Measurements from ENCODE around the gene HK3. TPM values are rescaled to one million over a fixed set of nuclear protein-coding genes. Genes with fewer than 3 reads are reported as not detected.

HK3 gene
- total and polyA plus RNA-seq, 7 experiments from 2014 or later: 0.27 to 118 (median 2.0) TPM; not detected in 1

DNA sequence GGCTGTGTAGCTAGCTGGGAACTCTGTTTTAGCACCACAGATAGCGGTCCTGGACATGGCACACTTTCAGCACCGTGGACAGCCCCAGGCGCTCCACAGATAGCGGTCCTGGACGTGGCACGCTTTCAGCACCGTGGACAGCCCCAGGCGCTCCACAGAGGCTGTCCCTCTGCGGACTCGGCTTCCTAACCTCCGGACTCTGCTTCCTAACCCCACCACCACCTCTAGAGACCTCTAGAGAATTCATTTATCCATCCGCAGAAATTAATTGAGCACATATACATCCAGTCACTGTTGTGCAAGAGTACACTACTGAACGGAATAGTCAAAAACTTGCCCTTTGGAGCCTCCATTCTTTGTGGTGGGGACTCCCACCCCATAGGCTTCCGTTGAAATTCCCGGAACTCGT, 61.4 kb downstream of the HK3 start:
- no peaks in the 10 kb centered on the region for H3K27me3 ChIP-seq (ENCODE audit: control insufficient read depth in 2 of 2, insufficient read depth in 2 of 2, low read length in 2 of 2)
- DNase-seq (peak; percentile 35 to 81 (median 68)), ATAC-seq (peak; percentile 95)
- intact Hi-C loops (cut with micrococcal nuclease): no loop called here
- Mint-ChIP-seq H3K27me3 (peaks cover 2 to 50% (median 38%) of the 10 kb centered on the region in 5 donors), H3K4me3 (no peak overlapping the region), H3K27ac (no peak overlapping the region), H3K4me1 (no peaks in the 10 kb centered on the region), H3K36me3 (peaks cover 0 to 7% (median 0%) of the 10 kb centered on the region in 5 donors), H3K9me3 (peaks cover 0 to 9% (median 0%) of the 10 kb centered on the region in 11 donors)
- no peaks in the 10 kb centered on the region for H3K36me3 ChIP-seq (ENCODE audit: control insufficient read depth in 2 of 3, insufficient read depth in 3 of 3, low read length in 3 of 3)
- CTCF ChIA-PET: no interaction called here
- H3K9me3 ChIP-seq (ENCODE audit: control insufficient read depth in 2 of 3, low read length in 3 of 3): no peaks in the 10 kb centered on the region
- POLR2A ChIA-PET: no interaction called here
- no peak overlapping the region for H3K27ac ChIP-seq (ENCODE audit: low read depth, low read length)
- no peak overlapping the region for H3K4me3 ChIP-seq (ENCODE audit: low read length)
- no peaks in the 10 kb centered on the region for H3K4me1 ChIP-seq (ENCODE audit: control insufficient read depth in 2 of 2, insufficient read depth in 2 of 2, low read length in 2 of 2)

GRCh38 chr5:176836811-176837706, 62.1 kb downstream of the HK3 start:
- ATAC-seq (no peak), DNase-seq (no peak)
- Mint-ChIP-seq H3K4me3 (no peak overlapping the region), H3K9me3 (peaks cover 0 to 9% (median 0%) of the 10 kb centered on the region in 11 donors), H3K27me3 (peaks cover 2 to 54% (median 33%) of the 10 kb centered on the region in 5 donors), H3K27ac (no peak overlapping the region), H3K4me1 (no peaks in the 10 kb centered on the region), H3K36me3 (peaks cover 0 to 7% (median 0%) of the 10 kb centered on the region in 5 donors)
- POLR2A ChIA-PET: no interaction called here
- Histone ChIP-seq H3K27me3 (ENCODE audit: control insufficient read depth in 2 of 2, insufficient read depth in 2 of 2, low read length in 2 of 2) (no peaks in the 10 kb centered on the region), H3K9me3 (ENCODE audit: control insufficient read depth in 2 of 3, low read length in 3 of 3) (no peaks in the 10 kb centered on the region), H3K36me3 (ENCODE audit: control insufficient read depth in 2 of 3, insufficient read depth in 3 of 3, low read length in 3 of 3) (no peaks in the 10 kb centered on the region), H3K4me1 (ENCODE audit: control insufficient read depth in 2 of 2, insufficient read depth in 2 of 2, low read length in 2 of 2) (no peaks in the 10 kb centered on the region), H3K27ac (ENCODE audit: low read depth, low read length) (no peak overlapping the region), H3K4me3 (ENCODE audit: low read length) (no peak overlapping the region)
- intact Hi-C loops (cut with micrococcal nuclease): no loop called here
- CTCF ChIA-PET: no interaction called here

- DNase-seq: no peak
- intact Hi-C loops (cut with micrococcal nuclease): no loop called here
- H3K4me3 ChIP-seq (ENCODE audit: low read length): no peak overlapping the region
- Mint-ChIP-seq H3K4me3 (no peak overlapping the region), H3K9me3 (peaks cover 0 to 7% (median 0%) of the 10 kb centered on the region in 11 donors), H3K36me3 (peaks cover 0 to 7% (median 0%) of the 10 kb centered on the region in 5 donors), H3K27me3 (peaks cover 2 to 44% (median 31%) of the 10 kb centered on the region in 5 donors), H3K4me1 (peaks cover 0 to 2% (median 0%) of the 10 kb centered on the region in 7 donors), H3K27ac (no peak overlapping the region)
- ChIA-PET CTCF (no interaction called here), POLR2A (no interaction called here)
- H3K4me1 ChIP-seq (ENCODE audit: control insufficient read depth in 2 of 2, insufficient read depth in 2 of 2, low read length in 2 of 2): no peaks in the 10 kb centered on the region
- no peak overlapping the region for H3K27ac ChIP-seq (ENCODE audit: low read depth, low read length)
- no peaks in the 10 kb centered on the region for H3K27me3 ChIP-seq (ENCODE audit: control insufficient read depth in 2 of 2, insufficient read depth in 2 of 2, low read length in 2 of 2)
- no peaks in the 10 kb centered on the region for H3K36me3 ChIP-seq (ENCODE audit: control insufficient read depth in 2 of 3, insufficient read depth in 3 of 3, low read length in 3 of 3)
- no peaks in the 10 kb centered on the region for H3K9me3 ChIP-seq (ENCODE audit: control insufficient read depth in 2 of 3, low read length in 3 of 3)
- no peak for ATAC-seq
Measured at GRCh38 chr5:176835918-176836317, 63.2 kb downstream of the HK3 start.

DNA sequence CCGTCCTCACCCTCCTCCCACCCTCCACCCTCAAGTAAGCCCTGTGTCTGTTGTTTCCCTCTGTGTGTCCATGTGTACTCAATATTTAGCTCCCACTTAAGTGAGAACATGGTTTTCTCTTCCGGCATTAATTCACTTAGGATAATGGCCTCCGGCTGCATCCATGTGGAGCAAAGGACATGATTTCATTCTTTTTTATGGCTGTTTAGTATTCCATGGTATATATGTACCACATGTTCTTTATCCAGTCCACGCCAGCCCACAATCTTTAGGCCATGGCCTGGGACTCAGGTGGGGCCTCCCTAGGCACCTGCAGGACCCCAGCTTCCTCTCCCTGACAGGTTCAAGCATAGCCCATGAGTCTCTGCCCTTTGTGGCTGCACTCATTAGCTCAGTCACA, 65.9 kb downstream of the HK3 start:
- no peak overlapping the region for H3K27ac ChIP-seq (ENCODE audit: low read depth, low read length)
- no peaks in the 10 kb centered on the region for H3K4me1 ChIP-seq (ENCODE audit: control insufficient read depth in 2 of 2, insufficient read depth in 2 of 2, low read length in 2 of 2)
- intact Hi-C loops (cut with micrococcal nuclease): no loop called here
- H3K9me3 Mint-ChIP-seq: peaks cover 0 to 8% (median 2%) of the 10 kb centered on the region in 11 donors
- ChIA-PET POLR2A (no interaction called here), CTCF (no interaction called here)
- H3K4me3 ChIP-seq (ENCODE audit: low read length): no peak overlapping the region
- no peaks in the 10 kb centered on the region for H3K27me3 ChIP-seq (ENCODE audit: control insufficient read depth in 2 of 2, insufficient read depth in 2 of 2, low read length in 2 of 2)
- no peaks in the 10 kb centered on the region for H3K9me3 ChIP-seq (ENCODE audit: control insufficient read depth in 2 of 3, low read length in 3 of 3)
- H3K4me3 Mint-ChIP-seq: no peak overlapping the region
- H3K4me1 Mint-ChIP-seq: peaks cover 0 to 2% (median 0%) of the 10 kb centered on the region in 7 donors
- H3K27ac Mint-ChIP-seq: no peak overlapping the region
- no peak for DNase-seq
- H3K36me3 ChIP-seq (ENCODE audit: control insufficient read depth in 2 of 3, insufficient read depth in 3 of 3, low read length in 3 of 3): no peaks in the 10 kb centered on the region
- peaks cover 0 to 7% (median 0%) of the 10 kb centered on the region in 5 donors for H3K36me3 Mint-ChIP-seq
- H3K27me3 Mint-ChIP-seq: peaks cover 0 to 43% (median 31%) of the 10 kb centered on the region in 5 donors
- no peak for ATAC-seq

DNA sequence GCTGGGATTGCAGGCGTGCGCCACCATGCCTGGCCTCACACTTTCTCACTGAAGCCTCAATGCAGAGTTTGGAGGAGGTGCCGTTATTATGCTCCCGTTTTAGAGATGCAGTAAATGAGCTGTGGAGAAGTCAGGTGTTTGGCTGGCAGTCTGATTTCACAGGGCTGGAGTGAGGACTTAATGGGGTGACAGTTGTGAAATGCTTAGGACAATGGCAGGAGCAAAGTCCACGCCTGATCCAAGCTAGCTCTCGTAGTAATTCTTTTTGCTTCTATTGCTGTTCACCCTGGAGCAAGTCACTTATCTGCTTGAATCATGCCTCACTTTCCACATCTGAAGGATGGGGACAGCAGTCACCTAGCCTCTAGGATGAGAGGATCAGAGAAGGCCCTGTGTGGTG, 67.0 kb downstream of the HK3 start:
- CTCF ChIA-PET: no interaction called here
- POLR2A ChIA-PET: no interaction called here

DNA sequence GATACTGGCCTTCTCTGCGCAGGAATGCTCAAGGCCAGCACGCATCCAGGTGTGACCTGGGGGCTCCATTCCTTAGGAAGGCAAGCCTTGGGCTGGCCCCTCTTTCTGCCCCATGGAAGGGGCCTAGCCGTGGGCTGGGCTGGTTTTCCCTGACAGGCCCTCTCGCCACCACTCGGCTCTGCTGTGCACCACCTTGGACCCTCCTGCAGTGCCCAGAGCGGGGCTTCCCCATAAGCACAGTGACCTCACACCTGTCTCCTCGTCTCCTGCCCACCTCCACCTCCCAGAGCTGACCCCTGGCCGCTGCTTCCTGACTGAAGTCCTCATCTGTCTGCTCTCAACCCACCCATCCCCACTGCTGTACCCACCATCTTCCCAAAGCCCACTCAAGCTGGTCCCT, 67.7 kb downstream of the HK3 start:
- no peaks in the 10 kb centered on the region for H3K4me1 ChIP-seq (ENCODE audit: control insufficient read depth in 2 of 2, insufficient read depth in 2 of 2, low read length in 2 of 2)
- no peak overlapping the region for H3K4me3 Mint-ChIP-seq
- no peak for ATAC-seq
- peaks cover 0 to 7% (median 0%) of the 10 kb centered on the region in 5 donors for H3K36me3 Mint-ChIP-seq
- ChIA-PET CTCF (no interaction called here), POLR2A (no interaction called here)
- DNase-seq: no peak
- no peaks in the 10 kb centered on the region for H3K27me3 ChIP-seq (ENCODE audit: control insufficient read depth in 2 of 2, insufficient read depth in 2 of 2, low read length in 2 of 2)
- H3K27ac ChIP-seq (ENCODE audit: low read depth, low read length): no peak overlapping the region
- no peaks in the 10 kb centered on the region for H3K9me3 ChIP-seq (ENCODE audit: control insufficient read depth in 2 of 3, low read length in 3 of 3)
- H3K9me3 Mint-ChIP-seq: peaks cover 0 to 8% (median 2%) of the 10 kb centered on the region in 11 donors
- intact Hi-C loops (cut with micrococcal nuclease): no loop called here
- H3K27ac Mint-ChIP-seq: no peak overlapping the region
- peaks cover 0 to 42% (median 31%) of the 10 kb centered on the region in 5 donors for H3K27me3 Mint-ChIP-seq
- H3K4me3 ChIP-seq (ENCODE audit: low read length): no peak overlapping the region
- no peaks in the 10 kb centered on the region for H3K36me3 ChIP-seq (ENCODE audit: control insufficient read depth in 2 of 3, insufficient read depth in 3 of 3, low read length in 3 of 3)
- H3K4me1 Mint-ChIP-seq: peaks cover 0 to 2% (median 0%) of the 10 kb centered on the region in 7 donors

More for the DNA sequence above, 67.0 kb downstream of the HK3 start:
- Histone ChIP-seq H3K27ac (ENCODE audit: low read depth, low read length) (no peak overlapping the region), H3K36me3 (ENCODE audit: control insufficient read depth in 2 of 3, insufficient read depth in 3 of 3, low read length in 3 of 3) (no peaks in the 10 kb centered on the region), H3K4me3 (ENCODE audit: low read length) (no peak overlapping the region), H3K27me3 (ENCODE audit: control insufficient read depth in 2 of 2, insufficient read depth in 2 of 2, low read length in 2 of 2) (no peaks in the 10 kb centered on the region), H3K4me1 (ENCODE audit: control insufficient read depth in 2 of 2, insufficient read depth in 2 of 2, low read length in 2 of 2) (no peaks in the 10 kb centered on the region), H3K9me3 (ENCODE audit: control insufficient read depth in 2 of 3, low read length in 3 of 3) (no peaks in the 10 kb centered on the region)
- ATAC-seq: no peak
- H3K9me3 Mint-ChIP-seq: peaks cover 0 to 8% (median 2%) of the 10 kb centered on the region in 11 donors
- no peak overlapping the region for H3K4me3 Mint-ChIP-seq
- peaks cover 0 to 7% (median 0%) of the 10 kb centered on the region in 5 donors for H3K36me3 Mint-ChIP-seq
- no peak overlapping the region for H3K27ac Mint-ChIP-seq
- peaks cover 0 to 2% (median 0%) of the 10 kb centered on the region in 7 donors for H3K4me1 Mint-ChIP-seq
- peaks cover 0 to 43% (median 31%) of the 10 kb centered on the region in 5 donors for H3K27me3 Mint-ChIP-seq
- no peak for DNase-seq
- intact Hi-C loops (cut with micrococcal nuclease): no loop called here

Measured in naive thymus-derived CD4-positive, alpha-beta T cell (primary cell).